Fibroblast of lung (primary cell): ENCODE data around the gene UBE2M. TPM values are rescaled to one million over a fixed set of nuclear protein-coding genes. Genes with fewer than 3 reads are reported as not detected.

Experiments
- DNase-seq, 2 donors: peaks; one replicate each; pipeline versions ENCODE4 v3.0.0 to v3.0.0-alpha.2; 2010; ENCODE audit warnings: low read depth in 2 of 2
- H2AFZ ChIP-seq: 2 replicates; pipeline ENCODE4 v1.5.1; 2012; ENCODE audit warnings: low read length, control low read depth, inconsistent platforms
- H3K27ac ChIP-seq: 2 replicates; pipeline ENCODE4 v1.5.1; 2011; ENCODE audit warnings: low read length, control low read depth; ENCODE audit not compliant: insufficient read depth
- H3K27me3 ChIP-seq: 2 replicates; pipeline ENCODE4 v1.5.1; 2011; ENCODE audit warnings: mild to moderate bottlenecking, low read length; ENCODE audit not compliant: control insufficient read depth, insufficient read depth
- H3K36me3 ChIP-seq: 2 replicates; pipeline ENCODE4 v1.5.1; 2011; ENCODE audit warnings: low read length; ENCODE audit not compliant: control insufficient read depth, insufficient read depth
- H3K4me1 ChIP-seq: 2 replicates; pipeline ENCODE4 v1.5.1; 2011; ENCODE audit warnings: low read length; ENCODE audit not compliant: control insufficient read depth, insufficient read depth; ENCODE audit errors: extremely low read depth
- H3K4me2 ChIP-seq: 2 replicates; pipeline ENCODE4 v1.5.1; 2011; ENCODE audit warnings: low read length, control low read depth; ENCODE audit not compliant: insufficient read depth; ENCODE audit errors: extremely low read depth
- H3K4me3 ChIP-seq, 4 experiments: fragments of 200-600 bp in 1 of 4; sonication (generic) in 1 of 4; replicated peaks in 1 of 4; 2 replicates each; pipeline ENCODE4 v1.5.1; 2011 to 2016; ENCODE audit warnings: low read length in 4 of 4, low read depth in 3 of 4, mild to moderate bottlenecking in 3 of 4, control low read depth in 2 of 4, inconsistent platforms in 1 of 4, mixed read lengths in 1 of 4; ENCODE audit not compliant: insufficient read depth in 1 of 4; ENCODE audit errors: control extremely low read depth in 1 of 4
- H3K79me2 ChIP-seq: 2 replicates; pipeline ENCODE4 v1.5.1; 2012; ENCODE audit warnings: mild to moderate bottlenecking, low read length, inconsistent platforms; ENCODE audit not compliant: control insufficient read depth, insufficient read depth
- H3K9ac ChIP-seq: 2 replicates; pipeline ENCODE4 v1.5.1; 2011; ENCODE audit warnings: mild to moderate bottlenecking, low read length, control low read depth; ENCODE audit not compliant: insufficient read depth
- H3K9me3 ChIP-seq: 2 replicates; pipeline ENCODE4 v1.5.1; 2012; ENCODE audit warnings: low read depth, low read length; ENCODE audit not compliant: control insufficient read depth, insufficient read depth
- H4K20me1 ChIP-seq: 2 replicates; pipeline ENCODE4 v1.5.1; 2011; ENCODE audit warnings: low read length; ENCODE audit not compliant: control insufficient read depth, insufficient read depth; ENCODE audit errors: extremely low read depth
- CTCF ChIP-seq, 2 donors: IDR thresholded peaks in 1 of 2; conservative IDR thresholded peaks in 1 of 2; 1 replicate in 1 of 2; 2 replicates in 1 of 2; pipeline ENCODE4 v1.5.1; 2011 to 2012; ENCODE audit warnings: low read length in 2 of 2, control low read depth in 1 of 2, inconsistent platforms in 1 of 2, low read depth in 1 of 2, mild to moderate bottlenecking in 1 of 2
- EZH2 ChIP-seq: IDR thresholded peaks from 2 replicates; pipeline ENCODE4 v1.5.1; 2012; ENCODE audit warnings: low read length, control low read depth, mild to moderate bottlenecking; ENCODE audit errors: missing control alignments
- polyA plus RNA-seq, 2 donors: library from polyadenylated mRNA; depleted of rRNA in 1 of 2; stranded (reverse) in 1 of 2; unstranded in 1 of 2; fragments of >200 nt; gene quantifications; 2 replicates each; pipeline ENCODE4 v1.2.1, GENCODE V29; 2011 to 2012; ENCODE audit warnings: missing spikeins in 1 of 2
- total RNA-seq: library from RNA; depleted of rRNA; stranded (reverse); fragments of >200 nt; gene quantifications from 2 replicates; pipeline ENCODE4 v1.2.1, GENCODE V29; 2014

The UBE2M gene
- total and polyA plus RNA-seq, 2 donors (not counting 1 experiment from before 2014, with no cell fraction given): 73.6 to 73.7 TPM

- H3K4me1 ChIP-seq: peaks cover 4% of the 10 kb centered on the region
- H3K9me3 ChIP-seq: no peaks in the 10 kb centered on the region
- no peak overlapping the region for H3K4me2 ChIP-seq
- no peaks in the 10 kb centered on the region for H3K36me3 ChIP-seq
- H3K27me3 ChIP-seq: no peaks in the 10 kb centered on the region
- no peak overlapping the region for H3K9ac ChIP-seq
- H4K20me1 ChIP-seq: no peaks in the 10 kb centered on the region
- H2AFZ ChIP-seq: no peak overlapping the region
- no peak overlapping the region for H3K27ac ChIP-seq
- no peak for DNase-seq
- no peak overlapping the region for H3K4me3 ChIP-seq
- H3K79me2 ChIP-seq: no peaks in the 10 kb centered on the region
- TF ChIP-seq CTCF (conservative IDR thresholded peaks at IDR 0.05 in 1 of 2, IDR thresholded peaks at IDR 0.05 in 1 of 2; ENCODE audit: low read depth in 1 of 2, low read length in 2 of 2) (no peak), EZH2 (no peak)
Measured at GRCh38 chr19:58563823-58564222, 5.4 kb upstream of the UBE2M start.

- TF ChIP-seq CTCF (conservative IDR thresholded peaks at IDR 0.05 in 1 of 2, IDR thresholded peaks at IDR 0.05 in 1 of 2; ENCODE audit: low read depth in 1 of 2, low read length in 2 of 2): no peak
- no peak for TF ChIP-seq EZH2
- Histone ChIP-seq H2AFZ (no peak overlapping the region), H3K4me3 (peak overlapping the region; percentile 12 to 38 (median 33)), H3K27ac (no peak overlapping the region), H3K27me3 (no peaks in the 10 kb centered on the region), H3K4me1 (peaks cover 4% of the 10 kb centered on the region), H3K79me2 (peaks cover under 1% of the 10 kb centered on the region), H3K9ac (no peak overlapping the region), H3K4me2 (peak overlapping the region; percentile 95), H3K36me3 (no peaks in the 10 kb centered on the region), H3K9me3 (no peaks in the 10 kb centered on the region), H4K20me1 (no peaks in the 10 kb centered on the region)
- DNase-seq: no peak
Measured at GRCh38 chr19:58563034-58563573, 4.7 kb upstream of the UBE2M start.

GRCh38 chr19:58562122-58563033 is 4.0 kb upstream of the UBE2M start:
- Histone ChIP-seq H3K4me3 (peak overlapping the region; percentile 21 to 38 (median 33)), H3K4me1 (peaks cover 4% of the 10 kb centered on the region), H2AFZ (peak overlapping the region; percentile 4), H4K20me1 (no peaks in the 10 kb centered on the region), H3K79me2 (peaks cover 8% of the 10 kb centered on the region), H3K27ac (no peak overlapping the region), H3K27me3 (no peaks in the 10 kb centered on the region), H3K36me3 (no peaks in the 10 kb centered on the region), H3K9me3 (no peaks in the 10 kb centered on the region), H3K9ac (peak overlapping the region; percentile 53), H3K4me2 (peak overlapping the region; percentile 95)
- TF ChIP-seq EZH2 (no peak), CTCF (conservative IDR thresholded peaks at IDR 0.05 in 1 of 2, IDR thresholded peaks at IDR 0.05 in 1 of 2; ENCODE audit: low read depth in 1 of 2, low read length in 2 of 2) (no peak)
- DNase-seq: peak; percentile 36 to 58
